Retinal pigment epithelial cell (primary cell): Measurements from ENCODE around the gene MTA1.

Experiments used
- DNase-seq: peaks from one replicate; pipeline ENCODE4 v3.0.0-alpha.2; 2010; ENCODE audit warnings: low read depth
- H3K4me3 ChIP-seq: 2 replicates; pipeline ENCODE4 v1.5.1; 2011; ENCODE audit warnings: mild to moderate bottlenecking, low read length, control low read depth, moderate library complexity
- TF ChIP-seq, protein P1 (sequence below): conservative IDR thresholded peaks from 2 replicates; pipeline ENCODE4 v1.5.1; 2011; ENCODE audit warnings: low read depth, low read length, control low read depth, inconsistent platforms

MTA1 gene

DNA sequence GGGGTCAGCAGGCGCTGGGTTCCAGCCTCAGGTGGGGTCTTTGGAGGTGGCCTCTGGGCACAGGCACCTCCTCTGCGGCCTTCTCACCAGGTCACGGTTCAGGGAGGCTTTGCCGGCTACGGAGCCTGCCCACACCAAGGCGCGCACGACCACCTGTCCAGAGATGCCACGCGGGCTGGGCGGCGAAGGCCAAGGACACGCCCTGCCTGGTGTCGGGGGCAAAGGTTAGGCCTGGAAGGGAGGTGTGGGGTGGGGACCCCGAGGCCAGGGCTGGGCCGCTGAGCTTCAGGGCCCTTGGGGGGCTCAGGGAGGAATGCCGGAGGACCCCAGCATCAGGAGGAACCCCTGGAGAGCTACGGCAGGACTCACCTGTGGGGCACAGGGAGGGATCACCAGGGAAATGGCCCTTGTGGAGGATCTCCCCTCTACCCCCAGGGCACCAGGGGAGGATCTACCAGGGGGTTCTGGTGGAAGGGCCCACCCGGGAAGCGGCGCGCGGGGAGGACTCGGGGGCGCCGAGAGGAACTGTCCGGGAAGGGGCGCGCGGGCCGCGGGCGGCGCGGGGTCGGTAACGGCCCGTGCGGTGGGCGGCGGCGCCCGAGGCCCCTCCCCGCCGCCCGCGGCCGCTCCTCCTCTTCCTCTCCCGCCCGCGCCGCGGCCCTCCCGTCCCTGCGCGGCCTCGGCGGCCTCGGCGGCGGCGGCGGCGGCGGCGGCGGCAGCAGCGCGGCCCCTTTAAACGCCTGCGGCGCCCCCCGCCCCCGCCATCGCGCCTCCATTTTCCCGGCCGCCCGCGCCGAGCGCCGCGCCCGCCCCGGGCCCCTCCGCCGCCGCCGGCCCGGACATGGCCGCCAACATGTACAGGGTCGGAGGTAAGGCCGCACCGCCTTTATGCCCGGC, at the start of gene MTA1:
MTA1 (plus strand) TSS at position 633 of the 897 bp plus-strand sequence; CDS start at position 842, 209 bp downstream.
- H3K4me3 ChIP-seq: peak within 1 kb of the TSS; percentile 81
- TF ChIP-seq, protein P1, sequence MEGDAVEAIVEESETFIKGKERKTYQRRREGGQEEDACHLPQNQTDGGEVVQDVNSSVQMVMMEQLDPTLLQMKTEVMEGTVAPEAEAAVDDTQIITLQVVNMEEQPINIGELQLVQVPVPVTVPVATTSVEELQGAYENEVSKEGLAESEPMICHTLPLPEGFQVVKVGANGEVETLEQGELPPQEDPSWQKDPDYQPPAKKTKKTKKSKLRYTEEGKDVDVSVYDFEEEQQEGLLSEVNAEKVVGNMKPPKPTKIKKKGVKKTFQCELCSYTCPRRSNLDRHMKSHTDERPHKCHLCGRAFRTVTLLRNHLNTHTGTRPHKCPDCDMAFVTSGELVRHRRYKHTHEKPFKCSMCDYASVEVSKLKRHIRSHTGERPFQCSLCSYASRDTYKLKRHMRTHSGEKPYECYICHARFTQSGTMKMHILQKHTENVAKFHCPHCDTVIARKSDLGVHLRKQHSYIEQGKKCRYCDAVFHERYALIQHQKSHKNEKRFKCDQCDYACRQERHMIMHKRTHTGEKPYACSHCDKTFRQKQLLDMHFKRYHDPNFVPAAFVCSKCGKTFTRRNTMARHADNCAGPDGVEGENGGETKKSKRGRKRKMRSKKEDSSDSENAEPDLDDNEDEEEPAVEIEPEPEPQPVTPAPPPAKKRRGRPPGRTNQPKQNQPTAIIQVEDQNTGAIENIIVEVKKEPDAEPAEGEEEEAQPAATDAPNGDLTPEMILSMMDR: no peak
- DNase-seq: no peak

DNA sequence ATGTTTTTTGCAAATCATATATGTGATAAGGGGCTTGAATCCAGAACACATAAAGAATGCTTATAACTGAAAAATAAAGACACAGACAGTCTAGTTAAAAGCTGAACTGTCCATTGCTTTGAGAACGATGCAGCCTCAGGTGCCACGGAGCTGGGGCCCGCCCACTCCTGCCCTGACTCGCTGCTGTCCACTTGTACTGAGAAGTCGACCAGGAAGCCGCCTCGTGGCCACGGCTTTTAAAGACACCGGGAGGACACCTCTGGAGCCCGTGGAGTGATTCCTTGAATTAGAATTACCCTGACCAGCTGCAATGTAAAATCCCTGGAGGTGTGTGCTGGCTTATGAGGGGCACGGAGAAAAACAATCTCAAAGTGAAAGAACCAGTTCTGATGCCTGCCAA, 45.2 kb upstream of the MTA1 start:
- TF ChIP-seq, protein P1: no peak
- H3K4me3 ChIP-seq: no peak overlapping the region
- no peak for DNase-seq

DNA sequence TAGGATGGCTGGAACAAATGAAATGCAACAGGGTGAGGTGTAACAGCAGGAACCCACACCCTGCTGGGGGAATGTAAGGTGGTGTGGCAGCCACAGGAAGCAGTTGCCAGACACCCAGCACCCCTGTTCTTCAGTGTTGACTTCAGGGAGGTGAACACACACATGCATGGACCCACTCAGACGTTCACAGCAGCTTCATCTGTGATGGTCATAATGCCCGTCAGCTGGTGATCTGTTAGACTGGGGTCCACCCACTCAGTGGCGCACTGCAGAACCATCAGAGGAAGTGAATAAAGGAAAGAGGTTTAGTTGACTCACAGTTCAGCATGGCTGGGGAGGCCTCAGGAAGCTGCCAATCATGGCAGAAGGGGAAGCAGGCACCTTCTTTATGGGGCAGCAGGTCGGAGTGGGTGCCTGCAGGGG, 44.0 kb upstream of the MTA1 start:
- TF ChIP-seq, protein P1: no peak
- no peak overlapping the region for H3K4me3 ChIP-seq
- DNase-seq: no peak

DNA sequence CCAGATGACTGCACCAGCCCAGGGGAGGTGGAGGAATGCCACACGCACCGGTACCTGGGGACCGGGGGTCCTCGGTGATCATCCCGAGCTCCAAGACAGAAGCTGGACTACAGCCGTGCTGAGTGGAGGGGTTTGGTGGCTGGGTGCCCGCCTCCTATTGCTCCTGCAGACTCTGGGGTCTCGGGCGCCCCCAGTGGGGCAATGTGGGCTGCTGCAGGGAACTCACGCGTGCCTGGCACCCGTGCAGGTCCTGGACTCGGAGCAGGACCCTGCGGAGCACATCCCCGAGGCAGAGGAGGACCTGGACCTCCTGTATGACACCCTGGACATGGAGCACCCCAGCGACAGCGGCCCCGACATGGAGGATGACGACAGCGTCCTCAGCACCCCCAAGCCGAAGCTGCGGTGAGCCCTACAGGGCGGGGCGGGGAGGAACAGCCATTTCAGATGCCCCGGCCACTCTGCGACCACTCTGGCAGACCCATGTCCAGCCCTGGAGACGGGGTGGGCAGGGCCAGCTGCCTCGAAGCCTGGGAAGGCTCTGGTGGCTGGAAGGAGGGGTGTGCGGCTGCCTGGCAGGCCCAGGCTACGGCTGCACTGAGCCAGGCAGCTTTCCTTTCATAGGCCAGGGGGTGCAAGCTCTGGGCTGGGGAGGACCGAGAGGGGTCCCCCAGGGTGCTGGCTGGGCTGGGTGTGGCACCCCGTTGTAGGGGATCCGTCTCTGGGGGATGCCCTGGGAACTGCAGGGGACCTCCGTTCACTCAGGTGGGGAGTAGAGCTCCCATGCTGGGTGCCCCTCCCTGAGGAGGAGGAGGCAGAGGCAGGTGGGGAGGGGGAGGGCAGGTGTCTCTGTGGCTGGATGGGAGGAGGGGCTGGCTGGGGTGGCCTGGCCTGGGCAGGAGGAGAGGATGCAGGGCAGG, 42.8 kb upstream of the MTA1 start:
- TF ChIP-seq, protein P1: no peak
- H3K4me3 ChIP-seq: no peak overlapping the region
- DNase-seq: no peak

DNA sequence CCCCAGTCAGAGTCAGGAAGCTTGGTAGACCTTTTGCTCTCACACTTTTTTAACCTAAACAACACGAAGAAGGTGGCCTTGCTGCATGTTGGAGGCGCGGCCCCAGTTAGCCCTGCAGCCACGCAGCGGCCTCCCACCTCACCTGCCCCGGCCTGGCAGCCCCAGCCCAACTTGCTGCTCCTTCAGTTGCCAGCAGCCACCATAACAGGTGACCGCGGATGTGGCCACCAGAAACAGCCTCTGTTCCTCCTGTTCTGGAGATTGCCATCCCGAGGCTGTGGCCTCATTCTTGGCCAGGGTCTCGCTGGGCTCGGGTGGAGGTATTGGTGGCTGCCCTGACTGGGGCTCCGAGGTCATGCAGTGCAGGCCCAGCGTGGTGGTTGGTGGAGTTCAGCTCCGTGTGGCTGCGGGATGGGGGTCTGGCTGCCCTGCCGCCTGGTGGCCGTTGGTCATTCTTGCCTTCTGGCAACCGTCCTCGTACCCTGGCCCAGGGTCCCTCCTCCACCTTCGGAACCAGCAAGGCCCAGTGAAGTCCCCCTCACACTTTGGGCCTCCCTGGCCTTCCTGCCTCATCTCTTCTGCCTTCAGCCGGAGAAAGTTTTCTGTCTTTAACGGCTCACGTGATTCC, 42.0 kb upstream of the MTA1 start:
- no peak for DNase-seq
- TF ChIP-seq, protein P1: no peak
- H3K4me3 ChIP-seq: no peak overlapping the region

DNA sequence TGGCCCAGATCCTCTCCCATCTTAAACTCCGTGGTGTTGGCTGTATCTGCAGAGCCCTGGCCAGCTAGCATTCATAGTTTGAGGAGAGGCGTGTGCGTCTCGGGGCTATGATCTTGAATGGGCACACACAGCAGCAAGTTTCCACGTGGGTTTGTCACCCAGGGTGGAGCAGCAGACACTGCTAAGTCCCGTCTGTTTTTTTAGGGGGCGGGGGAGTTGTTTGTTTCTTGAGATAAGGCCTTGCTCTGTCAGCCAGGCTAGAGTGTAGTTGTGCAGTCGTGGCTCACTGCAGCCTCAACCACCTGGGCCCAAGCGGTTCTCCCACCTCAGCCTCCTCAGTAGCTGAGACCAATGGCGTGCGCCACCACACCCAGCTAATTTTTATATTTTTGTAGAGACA, 41.4 kb upstream of the MTA1 start:
- H3K4me3 ChIP-seq: no peak overlapping the region
- TF ChIP-seq, protein P1: no peak
- no peak for DNase-seq
